KG1 (cell line): ENCODE measurements around the gene RBM26.
"Not testable (repeated sequence)": the region's sequence is repeated elsewhere in the genome, so short reads cannot be mapped to it uniquely, and the experiment has no call there.

Experiments
- DNase-seq: peaks from one replicate; lab custom pipeline; 2025; lab: John Stamatoyannopoulos, UW

The RBM26 gene

GRCh38 chr13:79279735-79280134, 126.3 kb downstream of the RBM26 start:
- DNase-seq, result not testable (repeated sequence)

GRCh38 chr13:79273045-79273444, 133.0 kb downstream of the RBM26 start:
- DNase-seq, result no peak

GRCh38 chr13:79271616-79272015, 134.4 kb downstream of the RBM26 start:
- no peak for DNase-seq

- DNase-seq, result no peak
Observed at GRCh38 chr13:79270859-79271258, 135.2 kb downstream of the RBM26 start.
